ENCODE results near the gene TRAP1.

GRCh38 chr16:3690980-3691720, 26.2 kb downstream of the TRAP1 start:
- TF ChIP-seq YY1 (IDR thresholded peaks at IDR 0.05; ENCODE audit: insufficient read depth, insufficient read length) = no peak
- no peak for TF ChIP-seq SUZ12 (IDR thresholded peaks at IDR 0.05; ENCODE audit: extremely low read depth, insufficient read depth, insufficient read length)
